ENCODE measurements around the gene CA10.
A peak's percentile ranks its signal among the peaks of the same experiment; 100 is the strongest.

CA10 gene

GRCh38 chr17:51764387-51764971 is 394.0 kb downstream of the CA10 start:
- DNase-seq (ENCODE audit: low spot score): peak; percentile 94

- DNase-seq (ENCODE audit: low spot score): no peak
Measured at GRCh38 chr17:51763058-51763457, 395.5 kb downstream of the CA10 start.

- DNase-seq (ENCODE audit: low spot score): peak; percentile 48
Measured at GRCh38 chr17:51761105-51761504, 397.4 kb downstream of the CA10 start.

GRCh38 chr17:51759260-51759659 is 399.3 kb downstream of the CA10 start:
- DNase-seq (ENCODE audit: low spot score): no peak

GRCh38 chr17:51751072-51751471 is 407.4 kb downstream of the CA10 start:
- DNase-seq (ENCODE audit: low spot score): no peak

- no peak for DNase-seq (ENCODE audit: low spot score)
Measured at GRCh38 chr17:51748749-51749604, 409.5 kb downstream of the CA10 start.

- DNase-seq (ENCODE audit: low spot score): no peak
Measured at GRCh38 chr17:51746421-51746820, 412.1 kb downstream of the CA10 start.

- DNase-seq (ENCODE audit: low spot score): no peak
Measured at GRCh38 chr17:51745993-51746392, 412.5 kb downstream of the CA10 start.

GRCh38 chr17:51743477-51743876 is 415.0 kb downstream of the CA10 start:
- DNase-seq (ENCODE audit: low spot score): no peak

- DNase-seq (ENCODE audit: low spot score): no peak
Measured at GRCh38 chr17:51742571-51742970, 415.9 kb downstream of the CA10 start.

GRCh38 chr17:51741458-51741857 is 417.1 kb downstream of the CA10 start:
- DNase-seq (ENCODE audit: low spot score): no peak

- no peak for DNase-seq (ENCODE audit: low spot score)
Measured at GRCh38 chr17:51740531-51740930, 418.0 kb downstream of the CA10 start.

GRCh38 chr17:51739245-51739886 is 419.1 kb downstream of the CA10 start:
- DNase-seq (ENCODE audit: low spot score): no peak

GRCh38 chr17:51736356-51736755 is 422.2 kb downstream of the CA10 start:
- no peak for DNase-seq (ENCODE audit: low spot score)

GRCh38 chr17:51734976-51735375 is 423.5 kb downstream of the CA10 start:
- DNase-seq (ENCODE audit: low spot score): no peak

- no peak for DNase-seq (ENCODE audit: low spot score)
Measured at GRCh38 chr17:51734462-51734861, 424.1 kb downstream of the CA10 start.

GRCh38 chr17:51733166-51733565 is 425.3 kb downstream of the CA10 start:
- peak; percentile 48 for DNase-seq (ENCODE audit: low spot score)

- DNase-seq (ENCODE audit: low spot score): no peak
Measured at GRCh38 chr17:51731941-51732722, 426.4 kb downstream of the CA10 start.

GRCh38 chr17:51730303-51731050 is 428.0 kb downstream of the CA10 start:
- DNase-seq (ENCODE audit: low spot score): no peak

GRCh38 chr17:51725185-51725584 is 433.3 kb downstream of the CA10 start:
- no peak for DNase-seq (ENCODE audit: low spot score)

GRCh38 chr17:51724043-51724580 is 434.4 kb downstream of the CA10 start:
- no peak for DNase-seq (ENCODE audit: low spot score)
